ENCODE data around the gene FBXW4. TPM values are rescaled to one million over a fixed set of nuclear protein-coding genes. Genes with fewer than 3 reads are reported as not detected.

The FBXW4 gene
- total RNA-seq, 1 donor: 41.9 TPM

GRCh38 chr10:101624526-101625102 lies 70.4 kb downstream of the FBXW4 start:
- no peak for DNase-seq (ENCODE audit: low read depth)
- no peak overlapping the region for H3K4me3 ChIP-seq (ENCODE audit: low read depth, low read length)
- no peak for TF ChIP-seq CTCF (IDR thresholded peaks at IDR 0.05; ENCODE audit: insufficient read depth, low read depth, low read length)

DNA sequence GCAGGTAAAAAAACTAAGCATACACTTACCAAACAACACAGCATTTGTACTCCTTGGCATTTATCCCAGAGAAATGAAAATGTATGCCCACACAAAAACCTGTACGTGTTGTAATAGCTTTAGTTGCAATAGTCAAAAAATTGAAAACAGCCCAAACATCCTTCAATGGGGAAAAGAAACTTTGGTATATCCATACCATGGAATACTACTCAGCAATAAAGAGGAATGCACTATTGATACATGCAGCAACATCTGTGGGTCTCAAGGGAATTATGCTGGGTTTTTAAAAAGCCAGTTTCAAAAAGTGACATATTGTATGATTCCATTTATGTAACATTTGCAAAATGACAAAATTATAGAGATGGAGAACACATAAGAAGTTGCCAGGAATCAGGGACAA lies 71.4 kb downstream of the FBXW4 start:
- H3K4me3 ChIP-seq (ENCODE audit: low read depth, low read length): no peak overlapping the region
- no peak for DNase-seq (ENCODE audit: low read depth)
- no peak for TF ChIP-seq CTCF (IDR thresholded peaks at IDR 0.05; ENCODE audit: insufficient read depth, low read depth, low read length)

DNA sequence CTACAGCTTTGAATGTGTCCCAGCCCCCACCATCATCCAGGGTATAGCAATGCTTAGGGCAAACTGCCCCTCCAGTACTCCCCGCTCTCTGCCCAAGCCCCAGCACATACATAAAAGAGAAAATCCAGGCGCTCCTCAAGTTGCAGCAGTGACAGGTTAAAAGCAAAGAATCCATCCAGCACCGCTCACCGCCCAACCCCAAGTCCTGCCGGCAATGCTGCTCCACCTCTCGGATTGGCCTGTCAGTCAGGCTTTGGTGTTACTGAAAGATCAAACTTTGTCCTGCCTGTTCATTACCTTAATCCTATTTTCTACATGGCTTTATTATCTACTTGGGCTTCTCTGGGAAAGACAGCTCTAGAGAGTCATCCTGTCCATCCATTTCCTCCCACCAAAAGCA lies 75.0 kb downstream of the FBXW4 start:
- no peak for DNase-seq (ENCODE audit: low read depth)
- no peak overlapping the region for H3K4me3 ChIP-seq (ENCODE audit: low read depth, low read length)
- TF ChIP-seq CTCF (IDR thresholded peaks at IDR 0.05; ENCODE audit: insufficient read depth, low read depth, low read length): no peak

DNA sequence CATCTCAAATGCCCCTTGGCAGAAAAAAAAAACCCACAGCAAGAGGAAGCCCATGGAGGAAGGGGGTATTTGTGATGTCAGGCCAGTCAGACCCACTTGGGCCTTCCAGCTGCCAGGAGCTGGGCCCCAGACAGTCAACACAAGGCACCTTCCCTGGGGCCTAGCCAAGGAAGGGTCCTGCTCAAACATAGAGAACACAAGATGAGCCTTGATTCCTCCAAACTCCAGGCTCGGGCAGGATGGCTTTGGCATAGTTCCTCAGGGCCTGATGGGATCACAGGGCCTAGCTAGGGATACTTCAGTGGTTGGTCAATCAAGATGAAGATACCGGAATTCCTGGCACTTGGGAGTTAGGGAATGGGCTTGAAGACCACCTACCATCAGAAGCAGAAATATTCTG lies 76.1 kb downstream of the FBXW4 start:
- DNase-seq (ENCODE audit: low read depth): no peak
- no peak for TF ChIP-seq CTCF (IDR thresholded peaks at IDR 0.05; ENCODE audit: insufficient read depth, low read depth, low read length)
- H3K4me3 ChIP-seq (ENCODE audit: low read depth, low read length): no peak overlapping the region

- TF ChIP-seq CTCF (IDR thresholded peaks at IDR 0.05; ENCODE audit: insufficient read depth, low read depth, low read length): no peak
- no peak overlapping the region for H3K4me3 ChIP-seq (ENCODE audit: low read depth, low read length)
- no peak for DNase-seq (ENCODE audit: low read depth)
Measured at GRCh38 chr10:101617824-101618568, 77.0 kb downstream of the FBXW4 start.

DNA sequence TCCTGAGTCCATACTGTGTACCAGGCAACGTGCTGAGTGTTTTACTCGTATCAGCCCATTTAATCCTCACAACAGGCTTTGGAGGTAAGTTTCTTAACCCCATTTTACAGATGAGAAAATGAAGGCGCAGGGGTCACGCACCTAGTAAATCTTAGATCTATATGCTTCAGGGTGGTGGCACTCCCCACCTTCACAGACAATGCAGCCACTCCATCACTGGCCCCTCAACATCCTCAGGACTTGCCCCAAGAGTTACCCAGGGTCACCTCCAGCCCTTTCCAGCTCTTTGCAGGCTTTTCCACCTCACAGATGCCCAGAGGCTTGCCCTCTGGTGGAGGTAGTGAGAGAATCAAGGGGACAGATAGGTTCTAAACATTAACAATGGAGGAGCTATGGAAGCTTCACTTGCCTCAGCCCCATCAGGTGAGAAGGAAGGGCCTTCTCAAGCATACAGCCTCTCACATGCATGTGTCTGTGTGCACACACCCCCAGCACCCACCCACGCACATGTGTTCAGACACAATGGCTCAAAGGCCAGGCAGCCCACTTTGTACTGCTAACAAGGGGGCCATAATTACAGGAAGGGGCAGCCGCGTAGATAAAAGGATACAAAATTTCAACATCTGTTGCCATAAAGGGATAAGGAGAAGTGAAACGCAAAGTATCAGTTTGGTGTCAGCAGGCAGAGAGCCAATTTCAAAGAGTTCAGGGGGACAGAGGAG lies 77.7 kb downstream of the FBXW4 start:
- TF ChIP-seq CTCF (IDR thresholded peaks at IDR 0.05; ENCODE audit: insufficient read depth, low read depth, low read length): peak; percentile 13
- no peak for DNase-seq (ENCODE audit: low read depth)
- no peak overlapping the region for H3K4me3 ChIP-seq (ENCODE audit: low read depth, low read length)
